Smooth muscle cell (in vitro differentiated cells): Measurements from ENCODE around the gene RTP5. TPM values are rescaled to one million over a fixed set of nuclear protein-coding genes. Genes with fewer than 3 reads are reported as not detected.
"Not testable (repeated sequence)": the region's sequence is repeated elsewhere in the genome, so short reads cannot be mapped to it uniquely, and the experiment has no call there.

Experiments
- DNase-seq: peaks from one replicate; lab custom pipeline; 2025; ENCODE audit not compliant: unreplicated experiment; lab: John Stamatoyannopoulos, UW
- H2AFZ ChIP-seq: fragments of 200-600 bp; sonication (generic); 2 replicates; pipeline ENCODE4 v1.6.0; 2016; ENCODE audit warnings: antibody characterized with exemption, low read depth, mild to moderate bottlenecking
- H3F3A ChIP-seq: fragments of 200-600 bp; sonication (generic); 2 replicates; pipeline ENCODE4 v1.6.0; 2017; ENCODE audit warnings: antibody characterized with exemption, low read depth
- H3K27ac ChIP-seq: fragments of 200-600 bp; sonication (generic); 2 replicates; pipeline ENCODE4 v1.5.1; 2016; ENCODE audit warnings: low read depth, mild to moderate bottlenecking
- H3K27me3 ChIP-seq: fragments of 200-600 bp; sonication (generic); 2 replicates; pipeline ENCODE4 v1.6.1; 2016; ENCODE audit warnings: low read depth, mild to moderate bottlenecking
- H3K36me3 ChIP-seq: fragments of 200-600 bp; sonication (generic); 2 replicates; pipeline ENCODE4 v1.5.1; 2016; ENCODE audit warnings: low read depth
- H3K4me1 ChIP-seq: fragments of 200-600 bp; sonication (generic); 2 replicates; pipeline ENCODE4 v1.5.1; 2016; ENCODE audit warnings: low read depth
- H3K4me2 ChIP-seq: fragments of 200-600 bp; sonication (generic); 2 replicates; pipeline ENCODE4 v1.6.0; 2016; ENCODE audit warnings: mild to moderate bottlenecking
- H3K4me3 ChIP-seq: fragments of 200-600 bp; sonication (generic); 2 replicates; pipeline ENCODE4 v1.5.1; 2016; ENCODE audit warnings: mild to moderate bottlenecking
- H3K79me2 ChIP-seq: fragments of 200-600 bp; sonication (generic); 2 replicates; pipeline ENCODE4 v1.6.0; 2016; ENCODE audit warnings: low read depth, mild to moderate bottlenecking
- H3K9ac ChIP-seq: fragments of 200-600 bp; sonication (generic); 2 replicates; pipeline ENCODE4 v1.6.0; 2016; ENCODE audit warnings: low read depth
- H3K9me3 ChIP-seq: fragments of 200-600 bp; sonication (generic); replicated peaks from 2 replicates; pipeline ENCODE4 v1.5.1; 2016; ENCODE audit warnings: low read depth
- H4K20me1 ChIP-seq: fragments of 200-600 bp; sonication (generic); 2 replicates; pipeline ENCODE4 v1.6.0; 2016; ENCODE audit warnings: low read depth
- CTCF ChIP-seq: fragments of 200-600 bp; sonication (generic); IDR thresholded peaks from 2 replicates; pipeline ENCODE4 v1.5.1; 2017; ENCODE audit warnings: borderline replicate concordance, mild to moderate bottlenecking, antibody characterized with exemption; ENCODE audit not compliant: insufficient read depth, poor library complexity, severe bottlenecking
- WGBS: methylation state at CpG from one replicate; pipeline ENCODE4 v1.1.7; 2016; ENCODE audit warnings: low lambda C conversion rate; 5-methylcytosine and 5-hydroxymethylcytosine counted together
- polyA plus RNA-seq: library from polyadenylated mRNA; unstranded; fragments of >200 nt; fragmentation: Nextera tagmentation; extraction: Ambion mirVana; gene quantifications from 2 replicates; pipeline ENCODE4 v1.2.1, GENCODE V29; 2016
- total RNA-seq: library from RNA; depleted of rRNA; stranded (reverse); fragments of >200 nt; gene quantifications from 2 replicates; pipeline ENCODE4 v1.2.3, GENCODE V29; 2014

Gene RTP5
- total and polyA plus RNA-seq, 2 experiments from 2014 or later, result not detected

GRCh38 chr2:241911551-241911950 is 42.0 kb downstream of the RTP5 start:
- Histone ChIP-seq H3K4me1 (no peaks in the 10 kb centered on the region), H3K4me2 (no peak overlapping the region), H4K20me1 (no peaks in the 10 kb centered on the region), H3K9ac (no peak overlapping the region), H3K79me2 (no peaks in the 10 kb centered on the region), H3F3A (no peaks in the 10 kb centered on the region), H2AFZ (no peak overlapping the region), H3K4me3 (no peak overlapping the region), H3K27me3 (no peaks in the 10 kb centered on the region), H3K9me3 (no peaks in the 10 kb centered on the region), H3K36me3 (no peaks in the 10 kb centered on the region), H3K27ac (no peak overlapping the region)
- no peak for TF ChIP-seq CTCF
- 87% methylated on average over 10 of the region's 10 CpGs for WGBS
- DNase-seq, result no peak

- Histone ChIP-seq H3K27ac (no peak overlapping the region), H3K4me3 (no peak overlapping the region), H3K9ac (no peak overlapping the region), H3F3A (no peaks in the 10 kb centered on the region), H3K4me2 (no peak overlapping the region), H2AFZ (no peak overlapping the region), H3K36me3 (no peaks in the 10 kb centered on the region), H3K79me2 (no peaks in the 10 kb centered on the region), H3K27me3 (no peaks in the 10 kb centered on the region), H3K9me3 (no peaks in the 10 kb centered on the region), H4K20me1 (no peaks in the 10 kb centered on the region), H3K4me1 (no peaks in the 10 kb centered on the region)
- 88% methylated on average over 17 of the region's 17 CpGs for WGBS
- no peak for TF ChIP-seq CTCF
- no peak for DNase-seq
These were observed 42.6 kb downstream of the RTP5 start for GRCh38 chr2:241912021-241912555.

GRCh38 chr2:241913703-241914102 is 44.2 kb downstream of the RTP5 start:
- Histone ChIP-seq H3K4me3 (no peak overlapping the region), H4K20me1 (no peaks in the 10 kb centered on the region), H3K27me3 (no peaks in the 10 kb centered on the region), H3F3A (no peaks in the 10 kb centered on the region), H3K79me2 (no peaks in the 10 kb centered on the region), H2AFZ (no peak overlapping the region), H3K9ac (no peak overlapping the region), H3K4me1 (no peaks in the 10 kb centered on the region), H3K4me2 (no peak overlapping the region), H3K36me3 (no peaks in the 10 kb centered on the region), H3K9me3 (no peaks in the 10 kb centered on the region), H3K27ac (no peak overlapping the region)
- no peak for TF ChIP-seq CTCF
- no peak for DNase-seq
- 95% methylated on average over 4 of the region's 4 CpGs for WGBS

DNA sequence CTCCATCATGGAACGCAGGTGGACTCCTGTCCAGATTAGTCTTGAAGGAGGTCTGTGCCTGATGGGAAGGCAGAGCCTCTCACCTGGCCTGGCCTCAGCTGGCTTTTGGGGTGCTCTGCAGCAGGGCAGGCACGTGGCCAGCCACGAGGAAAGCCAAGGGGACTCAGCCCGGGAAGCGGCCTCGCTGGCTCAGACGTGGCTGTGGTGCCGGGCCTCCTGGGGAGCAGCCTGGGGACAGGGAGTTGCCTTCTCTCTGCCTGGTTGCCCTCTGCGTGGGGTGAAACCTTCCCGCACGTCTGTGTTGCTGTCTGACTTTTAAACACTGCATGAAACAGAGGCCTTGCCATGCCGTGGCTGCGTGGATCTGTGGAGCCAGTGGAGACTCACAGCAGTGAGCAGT is 45.0 kb downstream of the RTP5 start:
- Histone ChIP-seq H3K9ac (no peak overlapping the region), H3K4me1 (no peaks in the 10 kb centered on the region), H3K9me3 (no peaks in the 10 kb centered on the region), H2AFZ (no peak overlapping the region), H3K4me3 (no peak overlapping the region), H3K79me2 (no peaks in the 10 kb centered on the region), H3K27me3 (no peaks in the 10 kb centered on the region), H3K27ac (no peak overlapping the region), H3F3A (no peaks in the 10 kb centered on the region), H4K20me1 (no peaks in the 10 kb centered on the region), H3K4me2 (no peak overlapping the region), H3K36me3 (no peaks in the 10 kb centered on the region)
- TF ChIP-seq CTCF, result no peak
- no peak for DNase-seq
- 93% methylated on average over 13 of the region's 13 CpGs for WGBS

DNA sequence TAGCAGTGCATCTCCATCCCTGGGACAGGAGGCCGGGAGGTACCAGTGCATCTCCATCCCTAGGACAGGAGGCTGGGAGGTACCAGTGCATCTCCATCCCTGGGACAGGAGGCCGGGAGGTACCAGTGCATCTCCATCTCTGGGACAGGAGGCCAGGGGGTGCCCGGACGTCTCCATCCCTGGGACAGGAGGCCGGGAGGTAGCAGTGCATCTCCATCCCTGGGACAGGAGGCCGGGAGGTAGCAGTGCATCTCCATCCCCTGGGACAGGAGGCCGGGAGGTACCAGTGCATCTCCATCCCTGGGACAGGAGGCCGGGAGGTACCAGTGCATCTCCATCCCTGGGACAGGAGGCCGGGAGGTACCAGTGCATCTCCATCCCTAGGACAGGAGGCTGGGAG is 52.1 kb downstream of the RTP5 start:
- not testable (repeated sequence) for H3F3A ChIP-seq, DNase-seq, H4K20me1 ChIP-seq, H3K9me3 ChIP-seq, H3K27me3 ChIP-seq, H3K4me2 ChIP-seq, H2AFZ ChIP-seq, H3K36me3 ChIP-seq, H3K4me1 ChIP-seq, H3K27ac ChIP-seq, H3K4me3 ChIP-seq, H3K79me2 ChIP-seq, H3K9ac ChIP-seq
- 87% methylated on average over 7 of the region's 9 CpGs for WGBS
